CD4-positive, alpha-beta T cell treated with Interleukin-15 for 1 hour (primary cell): Measurements from ENCODE around the gene AOC2.
"Not testable (repeated sequence)": the region's sequence is repeated elsewhere in the genome, so short reads cannot be mapped to it uniquely, and the experiment has no call there.

Source experiments
- DNase-seq: peaks from one replicate; pipeline ENCODE4 v3.0.0-alpha.2; 2020

The AOC2 gene

DNA sequence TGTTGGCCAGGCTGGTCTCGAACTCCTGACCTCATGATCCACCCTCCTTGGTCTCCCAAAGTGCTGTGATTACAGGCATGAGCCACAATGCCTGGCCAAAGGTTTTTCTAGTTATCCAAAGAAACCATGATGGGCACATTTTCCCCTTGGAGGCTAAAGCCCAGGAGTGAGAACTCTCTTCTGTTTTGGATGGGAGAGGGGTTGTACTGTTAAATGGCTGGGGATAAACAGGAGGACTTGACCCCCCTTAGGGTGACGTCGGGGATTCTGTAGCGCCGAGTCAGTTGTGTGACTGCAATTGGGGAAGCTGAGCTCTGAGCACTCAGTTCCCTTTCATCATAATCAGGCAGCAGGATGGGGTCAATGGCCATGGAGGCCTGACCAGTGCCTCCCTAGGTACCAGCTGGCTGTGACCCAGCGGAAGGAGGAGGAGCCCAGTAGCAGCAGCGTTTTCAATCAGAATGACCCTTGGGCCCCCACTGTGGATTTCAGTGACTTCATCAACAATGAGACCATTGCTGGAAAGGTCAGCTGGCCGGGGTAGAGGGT lies 10.7 kb downstream of the AOC2 start:
- no peak for DNase-seq

DNA sequence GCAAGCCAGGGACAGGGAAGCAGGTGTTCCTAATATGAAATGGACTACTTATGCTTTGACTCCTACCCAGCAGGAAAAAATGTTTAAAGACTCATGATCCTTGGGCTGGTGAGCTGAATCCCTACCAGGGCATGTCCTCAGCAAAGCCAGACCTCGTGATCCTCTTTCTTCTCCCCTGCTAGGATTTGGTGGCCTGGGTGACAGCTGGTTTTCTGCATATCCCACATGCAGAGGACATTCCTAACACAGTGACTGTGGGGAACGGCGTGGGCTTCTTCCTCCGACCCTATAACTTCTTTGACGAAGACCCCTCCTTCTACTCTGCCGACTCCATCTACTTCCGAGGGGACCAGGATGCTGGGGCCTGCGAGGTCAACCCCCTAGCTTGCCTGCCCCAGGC lies 11.7 kb downstream of the AOC2 start:
- not testable (repeated sequence) for DNase-seq

DNA sequence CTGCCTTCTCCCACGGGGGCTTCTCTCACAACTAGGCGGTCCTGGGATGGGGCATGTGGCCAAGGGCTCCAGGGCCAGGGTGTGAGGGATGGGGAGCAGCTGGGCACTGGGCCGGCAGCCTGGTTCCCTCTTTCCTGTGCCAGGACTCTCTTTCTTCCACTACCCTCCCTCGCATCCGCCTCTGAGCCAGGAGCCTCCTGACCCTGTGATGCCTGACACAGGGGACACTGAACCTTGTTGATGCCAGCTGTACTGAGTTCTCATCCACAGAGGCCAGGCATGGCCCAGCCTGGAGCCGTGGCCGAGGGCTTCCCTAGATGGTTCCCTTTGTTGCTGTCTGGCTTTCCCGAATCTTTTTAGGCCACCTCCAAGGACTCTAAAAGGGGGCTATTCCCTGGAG lies 12.1 kb downstream of the AOC2 start:
- not testable (repeated sequence) for DNase-seq

DNA sequence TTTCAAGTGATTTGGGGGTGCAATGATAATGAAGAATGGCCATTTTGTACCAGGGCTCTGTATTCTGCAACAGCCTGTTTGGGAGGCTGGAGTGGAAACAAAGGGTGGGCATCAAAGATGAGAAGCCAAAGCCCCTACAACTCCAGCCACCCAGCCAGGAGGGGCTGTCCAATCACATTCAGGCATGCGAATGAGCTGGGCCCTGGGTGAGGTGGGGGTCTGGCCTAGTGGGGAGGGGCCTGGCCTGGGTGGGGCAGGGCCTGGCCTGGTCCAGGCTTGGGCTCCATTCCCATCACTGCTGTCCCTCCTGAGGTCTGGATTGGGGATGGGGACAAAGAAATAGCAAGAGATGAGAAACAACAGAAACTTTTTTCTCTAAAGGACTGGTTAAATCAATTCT lies 13.0 kb downstream of the AOC2 start:
- DNase-seq: no peak

DNA sequence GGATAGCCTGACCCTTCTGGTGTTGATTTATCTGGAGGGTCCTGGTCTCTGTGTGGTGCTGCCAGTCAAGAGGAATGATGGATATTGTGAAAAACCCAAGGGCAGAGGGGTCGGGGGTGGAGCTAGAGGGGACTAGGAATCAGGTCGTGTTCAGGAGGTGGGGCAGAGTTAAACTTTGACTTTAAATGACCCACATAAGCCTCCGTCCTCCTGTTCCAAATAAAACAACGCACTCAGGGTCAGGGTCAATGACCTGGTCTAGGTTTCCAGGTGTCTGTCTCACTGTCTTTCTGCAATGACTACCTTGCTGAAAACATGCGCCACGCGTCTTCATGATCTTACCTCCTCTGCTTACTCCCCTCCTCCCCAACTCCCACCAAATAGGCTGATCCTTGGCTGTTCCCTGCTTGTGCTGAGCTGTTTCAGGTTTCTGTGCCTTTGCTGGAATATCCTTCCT lies 21.3 kb downstream of the AOC2 start:
- DNase-seq: no peak

DNA sequence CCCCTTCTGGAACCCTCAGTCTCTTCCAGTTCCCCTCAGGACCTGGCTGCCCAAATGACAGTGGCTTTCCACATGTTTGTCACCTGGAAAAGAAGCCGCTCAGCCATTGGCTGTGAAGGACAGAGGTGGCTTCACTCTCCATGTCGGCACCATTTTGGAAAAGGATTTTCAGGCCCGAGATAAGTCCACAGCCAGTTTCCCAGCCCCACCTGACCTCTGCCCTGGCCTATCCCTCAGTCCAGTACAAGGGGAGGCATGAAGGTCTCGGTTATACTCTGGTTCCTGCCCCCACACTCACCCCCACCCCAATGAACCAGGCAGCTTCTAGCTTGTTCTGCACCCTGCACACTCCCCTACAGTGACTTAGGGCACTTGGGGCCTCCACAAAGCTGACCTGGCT lies 21.8 kb downstream of the AOC2 start:
- no peak for DNase-seq

DNA sequence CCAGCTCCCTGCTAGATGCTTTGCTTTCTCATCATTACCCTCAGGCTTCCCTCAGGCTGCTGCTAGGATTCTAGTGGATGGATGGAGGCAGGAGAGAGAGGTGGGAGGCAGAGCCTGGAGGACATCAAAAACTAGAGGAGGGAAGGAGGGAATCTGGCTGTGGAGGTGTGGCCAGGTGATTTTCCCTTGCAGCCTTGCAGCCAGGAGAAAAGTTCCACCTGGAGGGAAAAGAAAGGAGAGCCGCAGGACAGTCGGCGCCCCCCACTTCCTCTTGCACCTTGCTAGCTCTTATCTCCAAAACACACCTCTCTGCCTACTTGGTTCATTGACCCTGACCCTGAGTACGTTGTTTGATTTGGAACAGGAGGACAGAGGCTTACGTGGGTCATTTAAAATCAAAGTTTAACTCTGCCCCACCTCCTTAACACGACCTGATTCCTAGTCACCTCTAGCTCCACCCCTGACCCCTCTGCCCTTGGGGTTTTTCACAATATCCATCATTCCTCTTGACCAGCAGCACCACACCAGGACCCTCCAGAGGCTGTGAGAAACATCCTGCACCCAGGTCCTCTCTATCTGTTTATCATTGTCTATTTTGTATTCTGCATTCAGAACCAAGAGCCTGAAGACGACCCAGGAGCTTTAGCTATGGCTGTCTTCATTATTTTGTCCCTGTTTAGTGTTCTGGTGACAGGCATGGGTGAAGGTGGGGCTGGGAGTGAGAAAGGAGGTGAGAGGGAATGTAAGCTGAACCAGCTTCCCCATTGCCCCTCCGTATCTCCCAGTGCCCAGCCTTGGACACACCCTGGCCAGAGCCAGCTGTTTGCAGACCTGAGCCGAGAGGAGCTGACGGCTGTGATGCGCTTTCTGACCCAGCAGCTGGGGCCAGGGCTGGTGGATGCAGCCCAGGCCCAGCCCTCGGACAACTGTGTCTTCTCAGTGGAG lies 22.5 kb downstream of the AOC2 start:
- no peak for DNase-seq

DNA sequence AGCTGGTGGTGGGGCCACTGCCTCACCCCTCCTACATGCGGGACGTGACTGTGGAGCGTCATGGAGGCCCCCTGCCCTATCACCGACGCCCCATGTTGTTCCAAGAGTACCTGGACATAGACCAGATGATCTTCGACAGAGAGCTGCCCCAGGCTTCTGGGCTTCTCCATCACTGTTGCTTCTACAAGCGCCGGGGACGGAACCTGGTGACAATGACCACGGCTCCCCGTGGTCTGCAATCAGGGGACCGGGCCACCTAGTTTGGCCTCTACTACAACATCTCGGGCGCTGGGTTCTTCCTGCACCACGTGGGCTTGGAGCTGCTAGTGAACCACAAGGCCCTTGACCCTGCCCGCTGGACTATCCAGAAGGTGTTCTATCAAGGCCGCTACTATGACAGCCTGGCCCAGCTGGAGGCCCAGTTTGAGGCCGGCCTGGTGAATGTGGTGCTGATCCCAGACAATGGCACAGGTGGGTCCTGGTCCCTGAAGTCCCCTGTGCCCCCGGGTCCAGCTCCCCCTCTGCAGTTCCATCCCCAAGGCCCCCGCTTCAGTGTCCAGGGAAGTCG lies 23.4 kb downstream of the AOC2 start:
- DNase-seq: not testable (repeated sequence)

DNA sequence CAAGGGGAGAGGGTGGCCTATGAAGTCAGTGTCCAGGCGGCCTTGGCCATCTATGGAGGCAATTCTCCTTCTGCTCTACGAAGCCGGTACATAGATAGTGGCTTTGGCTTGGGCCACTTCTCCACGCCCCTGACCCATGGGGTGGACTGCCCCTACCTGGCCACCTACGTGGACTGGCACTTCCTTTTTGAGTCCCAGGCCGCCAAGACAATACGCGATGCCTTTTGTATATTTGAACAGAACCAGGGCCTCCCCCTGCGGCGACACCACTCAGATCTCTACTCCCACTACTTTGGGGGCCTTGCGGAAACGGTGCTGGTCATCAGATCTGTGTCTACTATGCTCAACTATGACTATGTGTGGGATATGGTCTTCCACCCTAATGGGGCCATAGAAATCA lies 24.0 kb downstream of the AOC2 start:
- no peak for DNase-seq

DNA sequence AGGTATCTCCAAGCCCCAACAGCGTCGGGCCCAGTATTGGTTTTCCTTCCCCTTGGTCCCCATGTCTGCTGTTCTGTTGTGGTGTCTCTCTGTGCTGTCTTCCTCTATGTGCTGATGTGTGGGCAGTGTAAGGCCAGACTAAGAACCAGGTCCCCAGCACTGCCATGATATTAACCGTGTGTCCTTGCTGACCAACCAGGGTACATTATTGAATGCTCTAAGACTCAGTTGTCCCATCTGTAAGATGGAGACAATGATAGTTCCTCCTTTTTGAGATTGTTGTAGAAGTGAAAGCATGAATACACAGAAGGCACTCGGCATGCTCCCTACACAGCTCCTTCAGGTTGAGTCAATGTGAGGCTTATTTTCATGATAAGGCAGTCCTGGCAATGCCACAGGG lies 27.3 kb downstream of the AOC2 start:
- DNase-seq: no peak

DNA sequence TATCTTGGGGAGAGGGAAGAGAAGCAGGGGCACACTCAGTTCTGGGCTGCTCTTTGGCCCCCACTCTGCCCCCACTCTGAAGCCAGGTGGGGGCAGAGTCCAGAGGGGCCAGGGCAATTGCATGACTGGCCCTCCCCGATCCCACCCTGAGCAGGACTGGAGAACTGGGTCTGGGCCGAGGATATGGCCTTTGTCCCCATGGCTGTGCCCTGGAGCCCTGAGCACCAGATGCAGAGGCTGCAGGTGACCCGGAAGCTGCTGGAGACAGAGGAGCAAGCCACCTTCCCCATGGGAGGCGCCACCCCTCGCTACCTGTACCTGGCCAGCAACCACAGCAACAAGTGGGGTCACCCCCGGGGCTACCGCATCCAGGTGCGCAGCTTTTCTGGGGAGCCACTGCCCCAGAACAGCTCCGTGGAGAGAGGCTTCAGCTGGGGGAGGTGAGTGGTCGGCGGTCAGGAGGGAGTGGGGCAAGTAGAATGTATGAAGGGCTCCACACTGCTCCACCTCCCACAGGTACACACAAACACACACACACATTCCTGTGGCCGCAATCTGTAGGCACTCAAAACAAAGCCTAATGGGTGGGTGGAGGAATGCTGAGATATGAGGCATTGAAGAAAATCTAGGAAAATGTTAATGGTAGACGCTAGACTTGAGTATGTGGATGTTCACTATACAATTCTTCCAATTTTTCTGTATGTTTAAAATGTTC lies 28.0 kb downstream of the AOC2 start:
- DNase-seq: no peak

DNA sequence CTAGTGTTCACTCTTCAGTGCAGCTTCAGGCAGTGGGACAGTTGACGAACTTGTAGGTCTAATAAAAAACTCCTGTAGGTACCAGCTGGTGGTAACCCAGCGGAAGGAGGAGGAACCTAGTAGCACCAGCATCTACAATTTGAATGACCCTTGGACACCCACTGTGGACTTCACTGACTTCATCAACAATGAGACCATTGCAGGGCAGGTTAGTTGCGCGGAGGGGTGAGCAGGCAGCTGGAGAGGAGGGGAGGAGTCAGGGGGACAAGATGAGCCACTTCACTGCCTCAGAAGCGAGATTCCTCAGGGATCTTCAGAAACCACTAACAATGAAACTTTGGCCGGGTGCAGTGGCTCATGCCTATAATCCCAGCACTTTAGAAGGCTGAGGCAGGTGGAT lies 28.9 kb downstream of the AOC2 start:
- DNase-seq: no peak

DNA sequence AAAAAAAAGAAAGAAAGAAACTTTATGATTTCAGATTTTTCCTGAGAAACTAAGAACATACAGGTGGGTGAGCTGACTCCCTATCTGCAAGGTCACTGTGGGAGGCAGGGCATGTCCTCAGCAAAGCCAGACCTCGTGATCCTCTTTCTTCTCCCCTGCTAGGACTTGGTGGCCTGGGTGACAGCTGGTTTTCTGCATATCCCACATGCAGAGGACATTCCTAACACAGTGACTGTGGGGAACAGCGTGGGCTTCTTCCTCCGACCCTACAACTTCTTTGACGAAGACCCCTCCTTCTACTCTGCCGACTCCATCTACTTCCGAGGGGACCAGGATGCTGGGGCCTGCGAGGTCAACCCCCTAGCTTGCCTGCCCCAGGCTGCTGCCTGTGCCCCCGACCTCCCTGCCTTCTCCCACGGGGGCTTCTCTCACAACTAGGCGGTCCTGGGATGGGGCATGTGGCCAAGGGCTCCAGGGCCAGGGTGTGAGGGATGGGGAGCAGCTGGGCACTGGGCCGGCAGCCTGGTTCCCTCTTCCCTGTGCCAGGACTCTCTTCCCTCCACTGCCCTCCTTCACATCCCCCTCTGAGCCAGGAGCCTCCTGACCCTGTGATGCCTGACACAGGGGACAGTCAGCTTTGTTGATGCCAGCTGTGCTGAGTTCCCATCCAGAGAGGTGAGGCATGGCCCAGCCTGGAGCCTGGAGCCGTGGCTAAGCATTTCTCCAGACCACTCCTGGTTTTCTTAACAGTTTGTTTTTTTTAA lies 29.7 kb downstream of the AOC2 start:
- not testable (repeated sequence) for DNase-seq

DNA sequence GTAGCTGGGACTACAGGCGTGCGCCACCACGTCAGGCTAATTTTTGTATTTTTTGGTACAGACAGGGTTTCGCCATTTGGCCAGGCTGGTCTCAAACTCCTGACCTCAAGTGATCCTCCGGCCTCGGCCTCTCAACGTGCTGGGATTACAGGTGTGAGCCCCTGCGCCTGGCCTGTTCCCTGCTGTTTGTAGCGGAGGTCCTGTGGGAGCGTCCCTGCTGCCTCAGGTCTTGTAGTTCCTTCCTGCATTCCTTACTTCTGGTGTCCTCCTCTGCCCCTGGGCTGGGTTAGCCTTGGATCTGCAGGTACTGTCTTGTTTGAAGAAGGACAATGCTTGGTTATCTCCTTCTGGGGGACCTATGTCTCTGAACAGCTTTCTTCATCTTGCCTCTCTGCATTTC lies 32.7 kb downstream of the AOC2 start:
- no peak for DNase-seq

DNA sequence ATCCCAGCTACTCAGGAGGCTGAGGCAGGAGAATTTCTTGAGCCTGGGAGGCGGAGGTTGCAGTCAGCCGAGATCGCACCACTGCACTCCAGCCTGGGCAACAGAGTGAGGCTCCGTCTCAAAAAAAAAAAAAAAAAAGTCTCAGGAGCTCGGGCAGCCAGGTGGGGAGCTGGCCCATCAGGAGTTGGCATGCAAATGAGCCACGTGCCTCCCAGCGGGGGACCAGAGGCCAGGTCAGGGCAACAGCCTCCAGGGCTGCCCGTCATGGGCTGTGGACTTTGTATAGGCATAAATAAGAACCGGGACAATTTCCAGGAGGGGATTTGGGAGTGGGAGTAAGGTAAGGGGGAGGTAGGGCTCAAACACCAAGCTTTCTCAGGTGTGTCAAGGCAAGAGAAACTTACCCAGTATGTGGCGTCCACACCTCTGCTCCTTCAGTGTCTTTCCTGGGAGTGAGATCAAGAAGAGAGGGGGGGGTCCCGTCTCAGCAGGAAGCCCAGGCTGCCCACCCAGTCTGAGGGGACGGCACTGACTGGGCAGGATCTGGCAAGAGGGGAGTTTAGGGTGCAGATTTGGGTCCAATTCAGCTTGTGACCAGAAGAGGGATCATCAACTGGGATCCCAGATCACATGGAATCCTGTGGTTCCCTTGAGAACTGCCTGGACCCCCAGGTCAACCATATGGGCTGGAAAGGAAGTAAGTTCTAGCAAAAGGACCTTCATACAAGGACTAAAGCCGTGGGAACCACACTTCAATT lies 33.9 kb downstream of the AOC2 start:
- DNase-seq: no peak

DNA sequence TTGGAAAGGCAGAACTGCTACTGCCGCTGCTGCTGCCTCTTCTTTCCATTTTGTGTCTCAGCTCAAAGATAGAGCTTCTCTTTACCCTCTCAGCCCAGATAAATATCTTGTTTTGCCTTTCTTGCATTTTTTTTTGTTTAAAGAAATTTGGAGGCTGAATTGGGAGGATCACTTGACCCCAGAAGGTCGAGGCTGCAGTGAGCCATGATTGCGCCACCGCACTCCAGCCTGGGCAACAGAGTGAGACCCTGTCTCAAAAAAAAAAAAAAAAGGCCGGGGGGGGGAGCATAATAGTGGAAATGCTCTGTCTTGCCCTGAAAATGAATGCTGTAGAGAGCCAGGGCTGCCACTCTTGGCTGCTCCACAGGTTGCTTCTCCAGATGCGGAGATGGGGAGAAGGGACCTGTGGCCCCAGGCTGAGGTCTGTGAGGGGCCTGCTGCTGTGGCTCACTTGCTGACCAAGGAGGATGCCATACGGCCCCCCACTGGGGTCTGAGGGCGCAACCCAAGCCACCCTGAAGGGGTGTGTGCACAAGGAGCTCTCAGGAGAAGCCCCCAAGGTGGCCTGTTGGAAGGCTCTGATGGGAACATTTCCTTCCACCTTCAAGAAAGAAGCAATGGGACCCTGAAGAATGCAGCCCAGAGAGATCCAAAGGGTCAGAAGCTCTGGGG lies 34.7 kb downstream of the AOC2 start:
- DNase-seq: no peak

DNA sequence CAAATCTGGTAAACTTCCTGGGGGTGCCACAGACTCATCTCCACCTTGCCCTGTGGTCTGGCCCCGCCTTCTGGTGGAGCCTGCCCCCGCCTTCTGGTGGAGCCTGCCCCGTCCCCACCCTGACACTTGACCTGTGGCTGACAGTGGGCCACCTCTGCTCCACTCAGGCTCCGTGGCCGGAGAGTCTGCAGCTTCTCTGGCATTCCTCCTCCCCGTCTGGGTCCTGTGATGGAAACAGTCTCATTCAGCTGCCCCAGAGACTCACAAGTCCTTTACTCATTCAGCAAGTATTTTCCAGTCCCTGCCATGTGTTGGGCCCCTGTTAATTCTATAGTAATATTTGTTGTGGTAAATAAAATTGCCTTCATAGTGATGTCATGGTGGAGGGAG lies 35.2 kb downstream of the AOC2 start:
- DNase-seq: no peak

DNA sequence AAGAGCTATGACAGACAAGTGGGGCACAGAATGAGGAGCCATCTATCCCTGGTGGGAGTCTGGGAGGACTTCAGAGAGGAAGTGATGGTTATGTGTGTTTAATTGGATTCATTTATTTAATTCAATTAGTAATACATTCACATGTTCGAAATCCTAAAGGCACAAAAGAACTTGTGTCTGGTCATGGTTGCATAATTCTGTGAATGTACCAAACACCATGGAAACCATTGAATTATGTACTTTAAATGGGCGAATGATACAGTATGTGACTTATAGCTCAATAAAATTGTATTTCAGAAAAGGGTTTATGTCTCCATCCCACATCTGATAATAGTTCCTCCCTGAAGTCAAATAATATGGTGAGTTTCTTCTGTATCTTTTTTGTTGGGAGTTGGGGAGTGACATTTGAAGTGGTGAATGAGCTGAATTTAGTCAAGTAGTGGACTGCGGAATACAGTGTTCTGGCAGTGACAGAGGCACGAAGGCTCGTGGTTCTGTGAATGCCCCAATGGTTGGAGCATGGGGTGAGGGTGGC lies 36.5 kb downstream of the AOC2 start:
- DNase-seq: no peak

DNA sequence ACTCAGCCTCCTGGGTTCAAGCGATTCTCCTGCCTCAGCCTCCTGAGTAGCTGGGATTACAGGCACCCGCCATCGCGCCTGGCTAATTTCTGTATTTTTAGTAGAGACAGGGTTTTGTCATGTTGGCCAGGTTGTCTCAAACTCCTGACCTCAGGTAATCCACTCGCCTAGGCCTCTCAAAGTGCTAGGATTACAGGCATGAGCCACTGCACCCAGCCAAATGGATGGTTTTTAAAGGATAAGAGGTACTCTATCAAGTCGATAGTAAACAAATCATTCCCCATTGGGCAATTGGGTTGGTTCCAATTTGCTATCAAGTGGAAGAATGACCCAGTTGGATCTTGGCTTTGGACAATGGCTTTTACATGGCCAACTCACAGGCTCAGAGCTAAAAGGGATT lies 37.3 kb downstream of the AOC2 start:
- not testable (repeated sequence) for DNase-seq

DNA sequence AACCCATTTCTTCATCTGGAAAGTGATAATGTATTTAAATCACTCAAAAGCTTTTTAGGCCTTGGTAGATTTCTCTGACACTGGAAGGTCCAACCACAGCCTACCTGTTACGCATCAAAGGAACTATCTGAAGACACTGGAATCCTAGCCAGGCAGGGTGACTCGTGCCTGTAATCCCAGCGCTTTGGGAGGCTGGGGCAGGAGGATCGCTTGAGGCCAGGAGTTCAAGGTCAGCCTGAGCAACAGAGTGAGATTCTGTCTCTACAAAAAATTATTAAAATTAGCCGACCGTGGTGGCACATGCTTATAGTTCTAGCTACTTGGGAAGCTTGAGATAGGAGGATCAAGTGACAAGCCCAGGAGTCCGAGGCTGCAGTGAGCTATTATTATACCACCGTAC lies 37.8 kb downstream of the AOC2 start:
- no peak for DNase-seq
